Ecto neural progenitor cell (in vitro differentiated cells): ENCODE results near the gene RSKR.
"Not testable (repeated sequence)": the region's sequence is repeated elsewhere in the genome, so short reads cannot be mapped to it uniquely, and the experiment has no call there.

Source experiments
- DNase-seq: peaks from one replicate; pipeline ENCODE4 v3.0.0-alpha.2; 2018; ENCODE audit warnings: low spot score

The RSKR gene

GRCh38 chr17:28622186-28622585, 8.2 kb upstream of the RSKR start:
- no peak for DNase-seq

- no peak for DNase-seq
These were observed 6.0 kb upstream of the RSKR start for GRCh38 chr17:28620010-28620409.

- no peak for DNase-seq
These were observed 4.5 kb upstream of the RSKR start for GRCh38 chr17:28618464-28618863.

GRCh38 chr17:28616281-28616680, 2.3 kb upstream of the RSKR start:
- no peak for DNase-seq

GRCh38 chr17:28615260-28615940, 1.4 kb upstream of the RSKR start:
- no peak for DNase-seq

- DNase-seq, result peak; percentile 72
These were observed 781 bp downstream of the RSKR start for GRCh38 chr17:28612936-28613872.

GRCh38 chr17:28612531-28612930, 1.5 kb downstream of the RSKR start:
- no peak for DNase-seq

- no peak for DNase-seq
These were observed 3.6 kb downstream of the RSKR start for GRCh38 chr17:28610376-28610775.

- DNase-seq, result not testable (repeated sequence)
These were observed 10.0 kb downstream of the RSKR start for GRCh38 chr17:28604031-28604430.

- no peak for DNase-seq
These were observed 14.4 kb downstream of the RSKR start for GRCh38 chr17:28599311-28600184.

- DNase-seq, result peak; percentile 98
These were observed 15.1 kb downstream of the RSKR start, which contains the start of gene SPAG5 for GRCh38 chr17:28598799-28599310. Gene SPAG5 (minus strand): TSS chr17:28599025. CDS start chr17:28598946, 79 bp downstream.

GRCh38 chr17:28598389-28598788, 15.6 kb downstream of the RSKR start:
- DNase-seq, result no peak

- DNase-seq, result no peak
These were observed 16.2 kb downstream of the RSKR start for GRCh38 chr17:28597606-28598383.

GRCh38 chr17:28592260-28592659, 21.7 kb downstream of the RSKR start:
- DNase-seq, result no peak

GRCh38 chr17:28585851-28586250, 28.1 kb downstream of the RSKR start:
- no peak for DNase-seq

GRCh38 chr17:28584434-28584833, 29.6 kb downstream of the RSKR start:
- no peak for DNase-seq

- DNase-seq, result no peak
These were observed 31.5 kb downstream of the RSKR start for GRCh38 chr17:28582513-28582912.

- DNase-seq, result no peak
These were observed 33.0 kb downstream of the RSKR start for GRCh38 chr17:28580959-28581358.

- no peak for DNase-seq
These were observed 34.5 kb downstream of the RSKR start for GRCh38 chr17:28579526-28579925.

GRCh38 chr17:28578246-28579195, 35.5 kb downstream of the RSKR start:
- DNase-seq, result no peak
